ELR (cell line): ENCODE data around the gene HSBP1L1.
"Not testable (repeated sequence)": the region's sequence is repeated elsewhere in the genome, so short reads cannot be mapped to it uniquely, and the experiment has no call there.

ENCODE experiments used
- DNase-seq: peaks from one replicate; pipeline ENCODE4 v3.0.0-alpha.2; 2015; ENCODE audit warnings: low read depth

HSBP1L1 gene

DNA sequence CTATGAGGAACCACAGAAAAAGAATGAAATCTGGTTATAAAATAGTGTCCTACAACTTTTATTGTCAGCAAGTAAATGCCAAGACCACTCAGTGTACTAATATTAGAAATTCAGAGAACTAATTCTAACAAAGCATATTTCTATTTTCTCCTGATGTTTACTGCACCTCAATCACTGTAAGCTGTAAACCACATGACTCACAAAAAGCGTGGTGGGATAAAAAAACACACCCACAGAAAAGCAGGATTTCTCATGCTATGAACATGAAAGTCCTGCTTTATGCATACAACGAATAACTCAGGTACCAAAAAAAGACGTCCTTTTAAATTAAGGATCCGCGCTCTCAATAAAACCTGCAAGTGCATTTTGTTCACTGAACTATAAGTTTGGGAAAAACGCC lies 23.1 kb downstream of the HSBP1L1 start:
- peak; percentile 55 for DNase-seq

DNA sequence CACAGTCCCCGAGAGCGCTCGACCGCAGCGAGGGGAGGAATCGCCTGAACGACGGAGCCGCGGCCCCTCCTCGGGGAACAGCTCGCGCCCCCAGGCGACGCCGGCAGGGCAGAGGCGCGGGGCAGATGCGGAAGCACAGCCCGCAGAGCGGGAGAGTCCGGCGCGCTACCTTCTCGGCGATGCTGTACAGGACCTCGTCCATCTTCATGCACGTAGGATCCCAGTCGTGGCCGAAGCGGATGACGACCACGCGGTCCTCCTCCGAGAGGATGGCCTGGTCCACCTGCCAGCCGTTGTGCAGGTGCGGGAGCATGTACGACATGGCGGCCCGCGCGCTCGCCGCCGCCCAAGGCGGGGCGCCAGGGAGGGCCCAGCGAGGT lies 23.6 kb downstream of the HSBP1L1 start:
- DNase-seq, result peak; percentile 62

DNA sequence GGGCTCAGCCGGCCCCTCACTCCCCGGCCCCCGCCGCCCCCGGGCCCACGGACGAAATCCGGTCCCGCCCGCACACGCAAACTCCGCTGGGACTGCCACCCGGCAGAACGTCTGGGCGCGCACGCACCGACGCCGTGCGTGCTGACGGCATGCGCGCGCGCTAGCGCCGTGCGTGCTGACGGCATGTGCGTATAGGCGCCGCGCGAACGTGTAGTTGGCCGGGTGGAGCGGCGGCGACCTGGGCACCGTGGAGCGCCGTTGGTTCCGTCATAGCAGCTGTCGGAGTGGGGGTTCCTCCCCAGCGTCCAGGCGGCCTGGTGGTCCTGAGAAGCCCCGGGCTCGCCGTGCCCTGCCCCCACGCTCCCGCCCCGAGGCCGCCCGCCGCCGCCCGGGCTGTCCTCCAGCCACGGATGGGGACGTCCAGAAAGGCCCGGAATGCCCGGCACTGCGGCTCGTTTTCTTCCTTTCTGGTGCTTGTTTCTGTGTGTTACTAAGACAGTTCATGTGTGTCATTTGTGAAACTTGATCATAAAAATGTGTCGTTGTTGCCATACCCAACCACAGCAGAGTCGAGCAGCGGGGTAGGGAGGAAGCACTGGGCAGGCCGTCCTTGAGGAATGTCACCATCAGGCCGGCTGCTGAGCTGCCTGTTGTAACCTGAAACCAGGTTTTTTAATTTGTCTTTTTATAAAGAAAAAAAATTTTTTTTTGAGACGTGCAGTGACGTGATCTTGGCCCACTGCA lies 24.2 kb downstream of the HSBP1L1 start, which contains the start of gene TXNL4A:
Gene TXNL4A (minus strand): TSS at position 113 of the 744 bp plus-strand sequence. CDS start 171 bp downstream, outside the sequence.
- DNase-seq, result peak; percentile 87

DNA sequence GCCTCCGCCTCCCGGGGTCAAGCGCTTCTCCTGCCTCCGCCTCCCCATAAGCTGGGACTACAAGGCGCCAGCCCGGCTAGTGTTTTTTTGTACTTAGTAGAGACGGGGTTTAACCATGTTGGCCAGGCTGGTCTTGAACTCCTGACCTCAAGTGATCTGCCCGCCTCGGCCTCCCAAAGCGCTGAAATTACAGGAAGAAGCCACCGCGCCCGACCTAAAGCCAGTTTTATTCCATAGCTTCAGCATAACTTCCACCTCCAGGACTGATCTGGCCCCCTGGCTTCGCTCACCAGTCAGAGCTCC lies 24.7 kb downstream of the HSBP1L1 start:
- no peak for DNase-seq

DNA sequence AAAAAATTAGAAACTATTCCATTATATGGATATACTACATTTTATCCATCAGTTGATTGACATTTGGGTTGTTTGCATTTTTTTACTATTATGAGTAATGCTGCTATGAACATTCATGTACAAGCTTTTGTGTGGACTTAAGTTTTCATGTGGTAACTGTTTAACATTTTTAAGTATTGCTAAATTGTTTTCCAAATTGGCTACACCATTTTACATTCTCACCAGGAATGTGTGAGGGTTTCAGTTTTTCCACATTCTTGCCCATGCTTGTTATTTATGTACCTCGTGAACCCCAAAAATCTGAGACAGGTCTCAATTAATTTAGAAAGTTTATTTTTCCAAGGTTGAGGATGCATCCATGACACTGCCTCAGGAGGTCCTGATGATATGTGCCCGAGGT lies 27.1 kb downstream of the HSBP1L1 start:
- DNase-seq, result no peak

DNA sequence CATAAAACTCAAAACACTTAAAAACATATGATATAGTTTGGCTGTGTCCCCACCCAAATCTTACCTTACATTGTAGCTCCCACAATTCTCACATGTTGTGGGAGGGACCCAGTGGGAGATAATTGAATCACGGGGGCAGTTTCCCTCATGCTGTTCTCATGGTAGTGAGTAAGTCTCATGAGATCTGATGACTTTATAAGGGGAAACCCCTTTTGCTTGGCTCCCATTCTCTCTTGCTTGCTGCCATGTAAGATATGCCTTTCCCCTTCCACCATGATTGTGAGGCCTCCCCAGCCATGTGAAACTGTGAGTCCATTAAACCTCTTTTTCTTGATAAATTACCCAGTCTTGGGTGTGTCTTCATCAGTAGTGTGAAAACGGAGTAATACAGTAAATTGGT lies 35.3 kb downstream of the HSBP1L1 start:
- not testable (repeated sequence) for DNase-seq

DNA sequence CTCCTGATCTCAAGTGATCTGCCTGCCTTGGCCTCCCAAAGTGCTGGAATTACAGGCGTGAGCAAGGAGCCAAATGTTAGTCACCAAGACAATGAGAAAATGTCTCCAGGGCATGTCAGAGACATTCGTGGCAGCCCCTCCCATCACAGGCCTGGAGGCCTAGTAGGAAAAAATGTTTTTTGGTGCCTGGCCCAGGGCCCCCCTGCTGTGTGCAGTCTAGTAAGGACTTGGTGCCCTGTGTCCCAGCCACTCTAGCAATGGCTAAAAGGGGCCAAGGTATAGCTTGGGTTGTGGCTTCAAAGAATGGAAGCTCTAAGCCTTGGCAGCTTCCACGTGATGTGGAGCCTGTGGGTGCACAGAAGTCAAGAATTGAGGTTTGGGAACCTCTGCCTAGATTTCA lies 36.4 kb downstream of the HSBP1L1 start:
- no peak for DNase-seq

DNA sequence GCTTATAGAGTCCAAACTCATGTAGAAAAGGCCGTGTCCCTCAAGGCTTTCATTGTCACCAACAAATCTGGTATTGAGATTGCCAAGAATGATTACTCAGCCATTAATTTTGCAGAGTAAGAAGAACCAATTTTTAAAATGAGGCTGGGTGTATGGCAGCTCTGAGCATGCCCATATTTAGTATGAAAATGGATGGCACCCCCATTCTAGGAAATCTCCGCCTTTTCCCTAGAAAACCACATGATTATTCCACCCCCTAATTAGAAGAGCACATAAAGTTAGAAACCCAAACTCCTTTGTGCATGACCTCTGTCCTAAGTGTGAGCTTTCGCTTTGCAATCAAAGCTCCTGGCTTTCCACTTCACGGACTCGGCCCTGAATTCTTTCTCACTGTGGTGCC lies 38.0 kb downstream of the HSBP1L1 start:
- no peak for DNase-seq

DNA sequence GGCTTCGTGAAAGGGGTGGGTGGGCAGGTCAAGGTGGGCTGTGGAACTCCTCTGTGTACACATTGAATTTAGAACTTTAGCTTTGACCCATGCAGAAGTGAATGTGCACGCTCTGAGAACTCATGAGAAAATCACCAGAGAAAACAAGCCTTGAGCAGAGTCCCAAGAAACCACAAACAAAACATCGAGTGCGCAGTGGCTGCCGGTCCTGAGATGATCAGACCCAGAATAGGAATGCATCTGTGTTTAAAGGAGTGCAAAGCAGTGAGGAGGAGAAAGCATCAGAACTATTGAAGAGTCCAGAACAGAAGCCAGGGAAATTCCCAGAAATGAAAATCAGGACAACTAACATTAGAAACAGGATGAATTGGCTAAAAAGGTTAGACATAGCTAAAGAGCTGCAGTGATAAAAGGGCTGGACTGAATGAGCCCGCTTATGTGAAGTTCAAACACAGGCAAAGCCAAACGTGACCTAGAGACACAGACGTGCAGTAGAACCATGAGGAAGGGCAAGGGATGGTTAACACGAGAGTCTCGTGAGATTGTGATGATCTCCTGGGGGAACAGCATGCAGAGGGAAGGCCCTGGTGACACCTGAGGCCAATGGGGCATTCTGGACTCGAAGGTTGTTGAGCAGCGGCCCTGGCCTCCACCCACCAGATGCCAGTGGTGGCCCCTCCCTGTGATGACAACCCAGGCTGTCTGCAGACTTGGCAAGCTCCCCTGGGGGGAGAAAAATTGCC lies 40.3 kb downstream of the HSBP1L1 start:
- DNase-seq, result no peak

DNA sequence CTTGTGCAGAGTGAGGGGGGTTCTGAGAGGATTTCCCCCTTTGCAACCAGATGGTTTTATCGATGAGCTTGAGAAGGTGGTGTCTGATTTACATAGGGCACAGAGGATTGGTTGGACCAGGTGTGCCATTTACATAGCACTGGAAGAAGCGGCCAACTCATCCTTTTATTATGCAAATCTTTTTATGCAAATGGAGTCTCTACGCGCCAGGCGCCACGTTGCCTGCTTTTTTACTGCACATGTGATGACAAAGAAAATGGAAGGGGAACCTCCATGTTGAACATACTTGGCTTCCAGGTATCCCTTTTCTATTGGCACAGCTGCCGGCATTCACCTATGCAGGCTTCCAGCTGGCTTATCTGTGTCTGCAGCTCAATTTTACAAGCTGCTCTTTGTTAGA lies 42.3 kb downstream of the HSBP1L1 start:
- DNase-seq, result no peak

DNA sequence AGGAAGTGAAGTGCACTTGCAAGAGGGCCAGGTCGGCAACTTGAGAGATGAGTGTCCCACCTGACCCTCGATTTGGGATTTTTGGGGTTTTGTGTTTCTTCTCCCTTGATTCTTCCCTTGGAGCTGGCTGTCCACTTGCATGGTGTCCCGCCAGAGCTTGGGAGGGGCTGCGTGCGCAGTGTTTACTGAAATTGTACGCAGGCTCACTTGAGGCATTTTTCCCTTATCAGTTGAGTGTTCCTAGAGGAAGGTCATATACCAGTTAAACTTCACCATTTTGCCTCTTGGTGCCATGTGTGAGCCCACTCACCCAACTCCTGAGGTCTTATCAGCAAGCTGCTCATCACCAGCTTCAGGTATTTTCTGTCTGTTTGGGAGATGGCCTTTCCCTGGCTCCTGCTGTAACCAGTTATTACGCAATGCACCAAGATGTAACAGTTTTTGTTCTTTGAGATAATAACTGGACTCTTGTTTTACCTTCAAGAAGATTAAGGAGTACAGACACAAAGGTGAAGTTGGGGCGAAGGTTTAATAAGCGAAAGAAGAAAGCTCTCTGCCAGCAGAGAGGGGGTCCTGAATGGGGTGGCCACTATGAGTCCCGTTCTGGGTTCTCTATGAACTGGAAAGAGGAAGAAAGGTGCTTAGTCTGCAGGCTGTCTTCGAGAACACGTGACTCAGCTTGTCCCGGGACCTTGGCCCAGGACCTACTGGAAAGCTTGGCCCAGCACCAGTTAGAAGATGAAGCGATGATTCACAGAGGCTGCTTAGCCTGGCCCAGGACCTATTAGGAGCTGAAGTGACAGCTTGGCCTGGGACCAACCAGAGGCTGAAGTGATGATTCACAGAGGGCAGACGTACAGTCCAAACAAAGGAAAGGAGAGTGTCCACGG lies 45.5 kb downstream of the HSBP1L1 start:
- DNase-seq, result peak; percentile 96

DNA sequence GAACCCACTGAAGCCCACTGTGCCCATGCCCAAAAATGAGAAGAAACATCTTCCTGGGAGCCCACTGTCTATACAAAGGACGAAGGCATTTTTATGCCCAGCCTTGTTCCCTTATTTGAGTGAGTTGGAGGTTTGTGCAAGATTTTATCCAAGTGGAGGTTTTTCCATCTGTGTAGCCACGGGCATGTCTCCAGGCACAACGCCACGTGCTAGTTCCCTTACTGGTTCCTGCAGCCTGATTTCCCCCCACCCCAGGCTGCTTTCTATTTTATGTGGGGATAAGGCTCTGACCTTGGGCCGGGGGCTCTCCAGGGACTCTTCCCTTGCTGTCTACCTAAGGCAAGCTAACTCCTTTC lies 46.1 kb downstream of the HSBP1L1 start:
- DNase-seq, result no peak

DNA sequence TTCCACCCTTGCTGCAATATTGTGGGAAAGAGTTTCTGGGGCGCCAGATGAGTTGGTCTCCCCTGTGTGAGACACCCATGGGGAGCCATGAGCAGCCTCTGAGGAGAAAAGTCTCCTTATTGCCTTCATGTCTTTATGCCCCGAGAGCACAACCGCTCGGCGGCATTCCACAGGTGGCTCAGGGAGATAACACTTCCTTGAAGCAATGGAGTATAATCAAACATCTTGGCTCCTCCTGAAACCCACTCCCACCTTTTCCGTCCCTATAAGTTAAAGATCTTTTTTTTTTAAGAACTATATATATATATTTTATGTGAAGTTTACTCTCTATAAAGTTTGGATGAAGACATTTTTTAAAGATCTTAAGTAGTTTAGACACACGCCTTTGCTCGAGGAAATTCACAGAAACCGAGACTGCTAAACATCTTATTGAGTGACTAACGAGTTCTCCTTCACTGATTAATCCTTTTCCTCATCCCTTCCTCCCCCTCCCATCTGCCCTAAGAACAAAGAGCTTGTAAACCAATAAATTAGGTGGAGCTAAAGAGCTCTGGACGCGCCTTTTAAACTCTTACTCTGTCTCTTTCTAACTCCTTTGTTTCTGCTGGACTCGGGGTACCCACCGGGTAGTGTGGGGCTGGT lies 47.2 kb downstream of the HSBP1L1 start:
- not testable (repeated sequence) for DNase-seq

DNA sequence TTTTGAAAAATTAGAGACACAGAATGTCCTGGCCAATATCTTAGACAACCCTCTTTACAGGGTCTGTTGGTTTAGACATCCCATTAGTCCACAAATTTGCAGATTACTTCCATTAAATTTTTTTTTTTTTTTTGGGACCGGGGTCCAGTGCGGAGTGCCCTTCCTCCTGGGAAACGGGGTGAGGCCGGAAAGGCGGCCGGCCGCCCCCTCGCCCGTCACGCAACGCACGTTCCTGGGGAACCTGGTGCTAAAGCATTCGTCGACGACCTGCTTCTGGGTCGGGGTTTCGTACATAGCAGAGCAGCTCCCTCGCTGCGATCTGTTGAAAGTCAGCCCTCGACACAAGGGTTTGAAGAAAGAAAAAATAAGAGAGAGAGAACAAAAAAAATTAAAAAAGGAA lies 48.3 kb downstream of the HSBP1L1 start:
- DNase-seq, result no peak
